ENCODE data around the gene PGBD5.

PGBD5 gene

DNA sequence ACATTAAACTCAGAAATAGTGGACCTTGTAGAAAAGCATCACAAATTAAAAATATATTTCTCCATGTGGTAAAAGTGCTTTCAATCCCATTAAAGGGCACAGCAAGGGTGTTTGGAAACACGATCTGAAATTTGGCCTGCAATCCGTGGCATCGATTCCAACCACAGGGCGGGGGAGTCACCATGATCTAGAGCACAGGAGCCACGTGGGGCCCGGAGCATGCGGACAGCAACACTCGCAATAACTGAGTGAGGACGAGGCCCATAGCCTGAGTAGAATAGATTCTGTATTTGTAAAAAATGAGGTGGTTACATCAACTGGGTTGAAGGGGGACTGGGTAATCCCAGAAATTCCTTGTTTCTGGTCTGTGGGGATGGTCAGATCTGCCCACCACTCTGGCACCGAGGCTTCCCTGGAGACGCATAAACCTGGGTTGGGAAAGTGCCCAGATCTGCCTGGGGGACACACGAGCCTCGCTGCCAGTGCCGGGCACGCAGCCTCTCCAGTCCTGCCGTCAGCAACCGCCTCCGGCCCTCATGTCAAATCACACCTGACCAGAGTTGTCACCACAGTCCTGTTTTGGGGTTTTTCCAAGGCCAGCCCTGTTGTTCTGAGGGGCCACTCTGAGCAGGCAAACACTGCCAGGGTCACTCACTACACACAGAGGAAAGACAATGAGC, 104.3 kb downstream of the PGBD5 start:
- DNase-seq (ENCODE audit: low spot score) = no peak

- no peak for DNase-seq (ENCODE audit: low spot score)
These were observed 104.8 kb downstream of the PGBD5 start for GRCh38 chr1:230321341-230321740.

- no peak for DNase-seq (ENCODE audit: low spot score)
These were observed 105.3 kb downstream of the PGBD5 start for GRCh38 chr1:230320804-230321203.

DNA sequence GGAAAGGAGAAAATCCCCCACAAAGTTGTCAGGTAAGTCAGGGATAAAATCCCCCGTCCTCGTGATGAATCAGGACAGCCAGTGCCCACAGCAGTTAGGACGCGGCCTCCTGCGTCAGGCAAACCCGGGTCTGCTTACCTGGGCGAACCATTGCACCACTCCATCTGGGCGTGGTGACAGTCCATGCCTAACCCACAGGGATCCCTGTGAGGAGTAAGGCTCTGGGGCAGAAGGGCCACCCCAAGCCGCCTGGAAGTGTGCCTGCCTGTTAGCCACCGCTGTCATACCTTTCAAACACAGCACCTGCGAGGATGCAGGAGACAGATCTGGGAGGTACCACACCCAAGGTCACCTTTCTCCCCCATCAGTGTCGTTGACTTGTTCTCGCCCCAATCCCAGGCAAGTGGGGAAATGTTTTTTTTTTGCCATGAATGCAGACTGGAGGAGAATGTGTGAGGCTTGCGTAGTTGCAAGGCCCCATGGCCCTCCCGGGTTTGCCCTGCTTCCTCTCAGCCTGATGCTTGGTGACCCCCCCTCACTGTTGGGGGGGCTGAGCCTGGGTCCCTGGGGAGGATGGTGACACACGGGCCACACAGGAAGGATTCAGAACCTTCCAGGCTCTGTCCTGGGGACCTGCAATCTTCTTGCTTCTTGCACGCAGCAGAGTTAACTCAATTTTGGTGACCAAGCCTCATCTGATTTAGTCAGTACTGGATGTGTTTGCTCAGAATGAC, 107.0 kb downstream of the PGBD5 start:
- no peak for DNase-seq (ENCODE audit: low spot score)

GRCh38 chr1:230317823-230318819, 108.0 kb downstream of the PGBD5 start:
- no peak for DNase-seq (ENCODE audit: low spot score)

DNA sequence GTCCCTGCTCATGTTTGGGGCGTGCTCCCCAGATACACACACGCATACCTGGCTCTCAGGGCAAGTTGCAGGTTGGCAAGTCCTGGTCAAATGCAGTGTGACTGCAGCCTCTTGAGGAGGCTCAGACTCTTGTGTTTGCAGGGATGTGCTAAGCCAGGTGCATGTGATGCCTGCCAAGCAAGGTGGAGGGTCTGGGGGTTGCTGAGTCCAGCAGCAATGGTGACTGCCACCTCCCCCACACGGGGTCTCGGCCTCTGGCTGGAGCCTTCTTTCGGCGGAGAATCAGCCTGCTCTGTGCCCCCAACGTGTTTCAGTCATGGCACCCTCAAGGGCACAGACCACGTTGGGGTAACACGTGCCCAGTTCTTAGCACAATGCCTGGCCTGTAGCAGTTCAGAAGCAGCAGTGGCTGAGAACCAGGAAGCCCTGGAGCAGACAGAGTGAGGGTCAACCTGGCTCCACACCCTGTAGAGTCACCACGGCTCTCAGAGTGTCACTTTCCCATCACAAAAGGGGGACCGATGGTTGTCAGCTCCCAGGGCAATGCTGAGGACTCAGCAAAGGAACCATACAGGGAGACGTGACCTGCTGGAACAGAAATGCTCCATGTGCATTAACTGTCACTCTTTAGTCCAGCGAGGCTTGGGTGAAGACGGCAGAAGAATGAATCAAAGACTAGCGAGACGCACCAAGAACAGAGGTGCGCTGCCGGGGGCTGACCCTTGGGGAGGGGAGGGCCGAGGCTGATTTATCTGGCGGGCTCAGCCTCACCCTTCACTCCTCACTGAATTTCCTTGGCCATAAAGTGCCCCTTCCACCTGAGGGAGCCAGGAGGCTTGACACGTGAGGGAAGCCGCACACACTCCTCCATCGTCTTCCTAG, 109.0 kb downstream of the PGBD5 start:
- DNase-seq (ENCODE audit: low spot score) = no peak

DNA sequence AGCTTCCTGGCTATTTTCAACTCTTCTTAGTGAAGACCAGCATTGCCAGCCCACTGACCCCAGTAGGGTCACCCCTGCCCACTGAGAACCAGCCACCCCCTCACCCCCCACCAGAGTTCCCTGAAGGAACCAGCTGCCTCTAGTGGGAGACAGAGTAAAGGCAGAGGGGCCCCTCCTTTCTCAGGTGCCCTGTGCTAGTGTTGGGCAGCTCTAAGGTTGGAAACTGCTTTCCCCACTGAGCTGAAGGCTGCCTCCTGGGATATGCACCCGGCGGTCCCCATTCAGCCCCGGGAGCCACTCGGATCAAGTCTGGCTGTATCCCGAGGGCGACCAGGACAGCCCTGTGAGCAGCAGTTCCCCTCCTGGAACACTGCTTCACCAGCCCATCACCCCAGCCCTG, 111.0 kb downstream of the PGBD5 start:
- DNase-seq (ENCODE audit: low spot score) = no peak

DNA sequence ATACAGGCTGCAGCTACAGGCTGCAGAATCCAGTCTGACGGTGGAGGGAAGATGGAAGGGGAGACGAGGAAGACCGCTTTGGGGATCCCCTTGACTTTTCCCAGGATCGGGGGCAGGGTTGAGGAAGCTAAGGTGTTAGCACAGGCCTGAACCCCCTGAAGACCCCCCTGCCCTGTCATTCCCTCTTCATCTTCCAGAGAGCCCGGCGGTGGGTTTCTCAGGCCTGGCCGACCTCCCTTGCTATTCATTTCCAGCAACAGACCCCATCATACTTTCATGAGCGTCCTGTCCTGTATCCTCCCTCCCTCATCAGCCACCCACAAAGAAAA, 112.0 kb downstream of the PGBD5 start:
- DNase-seq (ENCODE audit: low spot score) = no peak

DNA sequence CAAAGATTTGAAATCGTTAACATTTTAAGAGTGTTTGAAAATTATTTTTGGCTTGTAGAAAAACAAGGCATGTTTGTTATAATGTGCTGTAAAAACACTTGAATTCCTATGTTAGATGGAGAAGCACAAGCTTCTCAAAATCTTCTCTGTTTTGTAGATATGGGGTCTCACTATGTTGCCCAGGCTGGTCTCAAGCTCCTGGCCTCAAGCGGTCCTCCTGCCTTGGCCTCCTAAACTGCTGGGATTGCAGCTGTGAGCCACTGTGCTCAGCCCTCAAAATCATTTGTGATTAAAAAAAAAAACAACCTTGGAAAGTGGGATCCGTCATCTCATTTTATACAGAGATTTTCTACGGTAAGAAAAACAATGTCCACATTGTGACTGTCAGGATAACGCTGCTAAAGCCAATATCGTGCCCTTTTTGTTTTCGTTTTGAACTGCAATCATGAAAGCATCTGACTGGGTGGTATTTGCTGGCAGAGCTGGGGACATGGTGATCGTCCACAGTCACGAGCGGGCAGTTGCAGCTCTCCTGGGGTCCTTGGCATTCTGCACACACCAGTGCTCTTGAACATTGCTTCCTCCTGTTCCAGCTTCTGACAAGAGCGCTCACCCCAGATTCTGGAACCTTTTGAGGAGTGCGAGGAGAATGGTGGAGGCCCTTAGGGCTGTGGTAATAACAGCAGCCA, 112.5 kb downstream of the PGBD5 start:
- no peak for DNase-seq (ENCODE audit: low spot score)

- DNase-seq (ENCODE audit: low spot score) = no peak
These were observed 113.5 kb downstream of the PGBD5 start for GRCh38 chr1:230312676-230313075.

- peak; percentile 63 for DNase-seq (ENCODE audit: low spot score)
These were observed 115.6 kb downstream of the PGBD5 start for GRCh38 chr1:230310381-230311163.

DNA sequence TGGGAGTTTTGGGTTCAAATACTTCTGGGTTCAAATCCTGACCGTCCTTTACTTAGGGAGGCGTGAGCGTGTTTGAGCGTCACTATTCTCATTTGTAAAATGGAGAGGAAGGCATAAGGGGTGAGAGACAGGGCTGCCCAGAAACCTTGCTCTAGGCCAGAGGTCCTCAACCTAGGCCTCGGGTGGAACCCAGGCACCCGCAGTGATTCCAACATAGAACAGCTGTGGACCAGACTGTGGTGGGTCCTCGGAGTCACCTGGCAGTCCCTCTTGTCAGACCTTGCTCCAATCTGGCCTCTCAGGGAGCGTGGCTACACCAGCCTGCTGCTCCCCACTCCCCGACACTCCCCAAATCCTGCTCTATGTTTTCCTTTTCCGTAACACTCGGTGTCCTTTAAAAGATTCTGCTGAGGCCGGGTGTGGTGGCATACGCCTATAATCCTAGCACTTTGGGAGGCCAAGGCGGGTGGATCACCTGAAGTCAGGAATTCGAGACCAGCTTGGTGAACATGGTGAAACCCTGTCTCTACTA, 116.4 kb downstream of the PGBD5 start:
- no peak for DNase-seq (ENCODE audit: low spot score)

GRCh38 chr1:230308821-230309220, 117.3 kb downstream of the PGBD5 start:
- DNase-seq (ENCODE audit: low spot score) = no peak

DNA sequence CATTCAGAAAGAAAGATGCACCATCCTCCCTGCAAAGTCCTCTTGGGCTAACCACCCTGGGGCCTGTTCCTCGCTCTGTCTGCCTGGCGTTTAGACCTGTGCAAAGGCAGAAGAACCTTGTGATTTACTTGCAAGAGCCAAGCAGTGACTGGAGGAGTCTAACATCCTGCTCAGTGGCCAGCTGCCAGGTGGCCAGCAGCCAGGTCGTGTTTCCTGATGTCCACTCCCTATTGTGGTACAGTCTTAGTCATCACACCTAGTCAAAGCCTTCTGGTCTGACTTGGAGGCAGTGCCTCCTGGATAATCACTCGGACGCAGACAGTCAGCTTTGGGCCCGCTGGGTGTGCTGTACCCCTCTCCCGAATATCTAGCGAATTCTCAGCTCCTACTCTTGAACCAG, 118.1 kb downstream of the PGBD5 start:
- DNase-seq (ENCODE audit: low spot score) = no peak

- DNase-seq (ENCODE audit: low spot score) = no peak
These were observed 118.9 kb downstream of the PGBD5 start for GRCh38 chr1:230307213-230307612.

- DNase-seq (ENCODE audit: low spot score) = peak; percentile 60
These were observed 120.0 kb downstream of the PGBD5 start for GRCh38 chr1:230306169-230306568.

- DNase-seq (ENCODE audit: low spot score) = peak; percentile 14
These were observed 122.3 kb downstream of the PGBD5 start for GRCh38 chr1:230303822-230304221.

GRCh38 chr1:230303069-230303468, 123.1 kb downstream of the PGBD5 start:
- no peak for DNase-seq (ENCODE audit: low spot score)

DNA sequence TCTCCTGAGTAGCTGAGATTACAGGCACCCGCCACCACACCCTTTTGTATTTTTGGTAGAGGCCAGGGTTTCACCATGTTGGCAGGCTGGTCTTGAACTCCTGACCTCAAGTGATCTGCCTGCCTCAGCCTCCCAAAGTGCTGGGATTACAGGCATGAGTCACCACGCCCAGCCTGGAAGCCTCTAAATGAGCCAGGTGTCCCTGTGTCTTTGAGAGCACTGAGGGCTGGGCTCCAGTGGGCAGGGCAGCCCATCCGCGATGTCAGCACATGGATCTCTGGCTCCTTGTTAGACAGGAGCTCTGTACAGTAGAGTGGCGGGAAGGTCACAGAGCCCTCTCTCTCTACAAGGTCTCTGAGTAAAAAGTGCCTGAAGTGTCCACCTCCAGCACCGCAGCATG, 124.3 kb downstream of the PGBD5 start:
- DNase-seq (ENCODE audit: low spot score) = no peak

DNA sequence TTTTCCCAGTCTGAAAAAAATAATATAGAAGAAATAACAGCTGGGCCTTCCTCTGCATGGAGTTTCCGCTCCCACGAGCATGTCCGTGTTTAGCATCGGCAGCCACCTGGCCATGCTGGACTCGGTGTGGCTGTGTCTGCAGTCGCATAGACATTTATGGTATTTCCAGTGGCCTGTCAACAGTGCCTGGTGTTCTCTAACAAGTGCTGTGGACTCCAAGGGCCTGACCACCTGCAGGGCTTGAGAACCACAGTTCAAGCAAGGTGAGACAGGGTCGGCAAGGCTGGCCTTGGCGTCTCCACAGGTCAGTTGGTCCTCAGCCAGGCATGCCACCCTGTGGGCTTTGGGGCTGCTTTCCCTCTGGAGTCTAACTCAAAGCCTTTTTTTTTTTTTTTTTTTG, 124.8 kb downstream of the PGBD5 start:
- DNase-seq (ENCODE audit: low spot score) = no peak
